Suppressor macrophage (primary cell): ENCODE data around the gene CEP95.

Source experiments
- DNase-seq, 4 experiments: peaks; one replicate each; pipeline ENCODE4 v3.0.0-alpha.2; 2020 to 2022

CEP95 gene

GRCh38 chr17:64515829-64516228 lies 9.1 kb downstream of the CEP95 start:
- no peak for DNase-seq

GRCh38 chr17:64519601-64520000 lies 12.8 kb downstream of the CEP95 start:
- no peak for DNase-seq

GRCh38 chr17:64520359-64520758 lies 13.6 kb downstream of the CEP95 start:
- no peak for DNase-seq

GRCh38 chr17:64527914-64528313 lies 21.1 kb downstream of the CEP95 start:
- DNase-seq, result no peak

GRCh38 chr17:64529221-64529620 lies 22.4 kb downstream of the CEP95 start:
- no peak for DNase-seq

- no peak for DNase-seq
Measured at GRCh38 chr17:64531955-64532371, 25.2 kb downstream of the CEP95 start.

- DNase-seq, result no peak
Measured at GRCh38 chr17:64532409-64532808, 25.6 kb downstream of the CEP95 start.

GRCh38 chr17:64533784-64534183 lies 27.0 kb downstream of the CEP95 start:
- DNase-seq, result no peak

GRCh38 chr17:64534187-64534586 lies 27.4 kb downstream of the CEP95 start:
- peak in 3 of 4 experiments; percentile 17 to 29 (median 19) for DNase-seq

- no peak for DNase-seq
Measured at GRCh38 chr17:64535357-64535756, 28.6 kb downstream of the CEP95 start.

GRCh38 chr17:64536913-64537312 lies 30.1 kb downstream of the CEP95 start:
- no peak for DNase-seq

GRCh38 chr17:64537488-64537887 lies 30.7 kb downstream of the CEP95 start:
- no peak for DNase-seq

GRCh38 chr17:64538508-64539130 lies 31.8 kb downstream of the CEP95 start:
- DNase-seq, result no peak

- DNase-seq, result no peak
Measured at GRCh38 chr17:64540118-64540776, 33.5 kb downstream of the CEP95 start.

GRCh38 chr17:64544742-64545141 lies 38.0 kb downstream of the CEP95 start:
- no peak for DNase-seq

GRCh38 chr17:64546716-64547115 lies 39.9 kb downstream of the CEP95 start:
- DNase-seq, result no peak

GRCh38 chr17:64547319-64547718 lies 40.5 kb downstream of the CEP95 start:
- DNase-seq, result no peak

GRCh38 chr17:64551461-64551860 lies 44.7 kb downstream of the CEP95 start:
- DNase-seq, result no peak

GRCh38 chr17:64554028-64554637 lies 47.4 kb downstream of the CEP95 start:
- peak in 3 of 4 experiments; percentile 11 to 25 (median 12) for DNase-seq

- DNase-seq, result no peak
Measured at GRCh38 chr17:64555281-64555680, 48.5 kb downstream of the CEP95 start.

- DNase-seq, result no peak
Measured at GRCh38 chr17:64564098-64564497, 57.3 kb downstream of the CEP95 start.

GRCh38 chr17:64565563-64565962 lies 58.8 kb downstream of the CEP95 start:
- DNase-seq, result no peak

GRCh38 chr17:64571746-64572145 lies 65.0 kb downstream of the CEP95 start:
- DNase-seq, result no peak

GRCh38 chr17:64572682-64573154 lies 65.9 kb downstream of the CEP95 start:
- DNase-seq, result peak in 3 of 4 experiments; percentile 24 to 64 (median 33)
